Trophoblast cell (in vitro differentiated cells and primary cell): ENCODE measurements around the gene NPIPA5.
"Not testable (repeated sequence)": the region's sequence is repeated elsewhere in the genome, so short reads cannot be mapped to it uniquely, and the experiment has no call there.

Experiments used
- DNase-seq, 2 donors: peaks; one replicate each; pipeline ENCODE4 v3.0.0-alpha.2; 2016
- H2AFZ ChIP-seq: 2 replicates; pipeline ENCODE4 v1.6.1; 2013; ENCODE audit warnings: low read length, moderate library complexity, mild to moderate bottlenecking; ENCODE audit not compliant: insufficient read depth, poor library complexity
- H2AK5ac ChIP-seq: 2 replicates; pipeline ENCODE4 v1.6.1; 2013; ENCODE audit warnings: mild to moderate bottlenecking, low read length
- H2BK120ac ChIP-seq: 2 replicates; pipeline ENCODE4 v1.6.1; 2013; ENCODE audit warnings: low read length, mild to moderate bottlenecking, moderate library complexity; ENCODE audit not compliant: insufficient read depth, poor library complexity
- H2BK12ac ChIP-seq: 2 replicates; pipeline ENCODE4 v1.6.1; 2013; ENCODE audit warnings: mild to moderate bottlenecking, low read length, moderate library complexity
- H2BK5ac ChIP-seq: 2 replicates; pipeline ENCODE4 v1.6.1; 2013; ENCODE audit warnings: low read length, low read depth, moderate library complexity, mild to moderate bottlenecking; ENCODE audit not compliant: poor library complexity
- H3K14ac ChIP-seq: 2 replicates; pipeline ENCODE4 v1.6.1; 2013; ENCODE audit warnings: mild to moderate bottlenecking, low read length
- H3K18ac ChIP-seq: 2 replicates; pipeline ENCODE4 v1.6.1; 2013; ENCODE audit warnings: mild to moderate bottlenecking, low read length
- H3K23ac ChIP-seq: 2 replicates; pipeline ENCODE4 v1.6.1; 2013; ENCODE audit warnings: low read length
- H3K27ac ChIP-seq: 2 replicates; pipeline ENCODE4 v1.5.1; 2013; ENCODE audit warnings: low read depth, mild to moderate bottlenecking, inconsistent platforms, low read length, moderate library complexity
- H3K27me3 ChIP-seq: 2 replicates; pipeline ENCODE4 v1.6.1; 2013; ENCODE audit warnings: inconsistent platforms, mild to moderate bottlenecking, low read length, moderate library complexity; ENCODE audit not compliant: insufficient read depth
- H3K36me3 ChIP-seq, 2 experiments: 1 replicate in 1 of 2; 2 replicates in 1 of 2; pipeline ENCODE4 v1.6.1; 2013; ENCODE audit warnings: low read length in 2 of 2, mild to moderate bottlenecking in 2 of 2, moderate library complexity in 1 of 2; ENCODE audit not compliant: insufficient read depth in 2 of 2, control insufficient read depth in 1 of 2
- H3K4ac ChIP-seq: 2 replicates; pipeline ENCODE4 v1.6.1; 2013; ENCODE audit warnings: low read depth, mild to moderate bottlenecking, low read length, moderate library complexity
- H3K4me1 ChIP-seq, 2 experiments: 1 replicate in 1 of 2; 2 replicates in 1 of 2; pipeline ENCODE4 v1.6.1; 2013; ENCODE audit warnings: low read length in 2 of 2, mild to moderate bottlenecking in 2 of 2, moderate library complexity in 1 of 2; ENCODE audit not compliant: insufficient read depth in 2 of 2, control insufficient read depth in 1 of 2
- H3K4me2 ChIP-seq: 2 replicates; pipeline ENCODE4 v1.6.1; 2013; ENCODE audit warnings: inconsistent platforms, mild to moderate bottlenecking, low read length, moderate library complexity
- H3K4me3 ChIP-seq: 2 replicates; pipeline ENCODE4 v1.5.1; 2013; ENCODE audit warnings: mild to moderate bottlenecking, low read depth, low read length, inconsistent platforms
- H3K79me1 ChIP-seq: one replicate; pipeline ENCODE4 v1.6.1; 2013; ENCODE audit warnings: low read length
- H3K79me2 ChIP-seq: 2 replicates; pipeline ENCODE4 v1.6.1; 2013; ENCODE audit warnings: low read length, mild to moderate bottlenecking; ENCODE audit not compliant: control insufficient read depth, insufficient read depth, poor library complexity
- H3K9ac ChIP-seq: 2 replicates; pipeline ENCODE4 v1.6.1; 2013; ENCODE audit warnings: mild to moderate bottlenecking, low read length
- H3K9me3 ChIP-seq: 2 replicates; pipeline ENCODE4 v1.6.1; 2013; ENCODE audit warnings: low read depth, mild to moderate bottlenecking, control low read depth, inconsistent platforms, low read length; ENCODE audit not compliant: insufficient read depth
- H4K12ac ChIP-seq: 2 replicates; pipeline ENCODE4 v1.6.1; 2013; ENCODE audit warnings: low read depth, mild to moderate bottlenecking, low read length, moderate library complexity
- H4K8ac ChIP-seq: 2 replicates; pipeline ENCODE4 v1.6.1; 2013; ENCODE audit warnings: low read depth, mild to moderate bottlenecking, low read length, moderate library complexity
- H4K91ac ChIP-seq: one replicate; pipeline ENCODE4 v1.6.1; 2013; ENCODE audit warnings: low read depth, mild to moderate bottlenecking, low read length, moderate library complexity
- WGBS: extraction: QIAGEN DNeasy Blood & Tissue Kit; methylation state at CpG from one replicate; pipeline ENCODE4 v1.1.7; 2013; ENCODE audit warnings: missing lambda C conversion rate; ENCODE audit not compliant: insufficient read length, insufficient coverage; ENCODE audit errors: extremely low coverage; 5-methylcytosine and 5-hydroxymethylcytosine counted together

Gene NPIPA5

DNA sequence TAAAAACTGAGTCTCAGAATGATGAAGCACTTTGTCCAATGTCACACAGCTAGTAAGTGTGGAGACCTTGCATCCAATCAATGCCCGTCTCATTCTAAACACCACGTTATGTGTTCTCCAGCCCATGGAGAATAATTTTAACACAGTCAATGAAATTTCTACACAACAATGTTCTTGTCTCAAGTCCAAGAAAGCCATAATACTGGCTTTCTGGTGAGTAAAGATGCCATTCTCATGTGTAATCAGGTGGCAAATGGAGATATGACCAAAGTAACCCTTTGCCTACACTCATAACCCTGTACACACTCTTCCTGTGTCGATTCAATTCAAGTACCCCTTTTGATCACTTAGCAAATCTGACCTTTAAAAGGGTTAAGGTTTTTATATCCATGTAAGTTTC is 4.7 kb upstream of the NPIPA5 start:
- not testable (repeated sequence) for H3K79me1 ChIP-seq
- DNase-seq: peak in 1 of 2 donors; percentile 2

DNA sequence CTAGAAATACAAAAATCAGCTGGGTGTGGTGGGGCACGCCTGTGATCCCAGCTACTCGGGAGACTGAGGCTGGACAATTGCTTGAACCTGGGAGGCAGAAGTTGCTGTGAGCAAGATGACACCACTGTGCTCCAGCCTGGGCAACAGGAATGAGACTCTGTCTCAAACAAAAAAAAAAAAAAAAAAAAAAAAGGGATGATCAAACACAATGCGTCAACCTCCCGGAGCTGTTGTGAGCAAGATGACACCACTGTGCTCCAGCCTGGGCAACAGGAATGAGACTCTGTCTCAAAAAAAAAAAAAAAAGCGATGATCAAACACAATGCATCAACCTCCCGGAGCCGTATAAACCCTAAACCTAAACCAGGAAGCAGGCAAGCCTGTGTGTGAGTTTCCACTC is 20.6 kb downstream of the NPIPA5 start:
- not testable (repeated sequence) for H3K9ac ChIP-seq, H3K27ac ChIP-seq, H3K14ac ChIP-seq, H2BK120ac ChIP-seq, H3K27me3 ChIP-seq, H3K9me3 ChIP-seq, H3K4me2 ChIP-seq, H2AFZ ChIP-seq, H3K4ac ChIP-seq, H3K79me1 ChIP-seq, H4K8ac ChIP-seq, H3K23ac ChIP-seq, H4K91ac ChIP-seq, H3K79me2 ChIP-seq, H3K36me3 ChIP-seq, DNase-seq, H2BK5ac ChIP-seq, H3K4me1 ChIP-seq, H4K12ac ChIP-seq, H3K18ac ChIP-seq, H2BK12ac ChIP-seq, H3K4me3 ChIP-seq, H2AK5ac ChIP-seq
- WGBS: no CpG with 5 or more reads among the region's 7 CpGs

More for the DNA sequence above, 4.7 kb upstream of the NPIPA5 start:
- not testable (repeated sequence) for H2BK5ac ChIP-seq, H3K27ac ChIP-seq, H4K8ac ChIP-seq, H4K91ac ChIP-seq, H3K79me2 ChIP-seq, H3K4me1 ChIP-seq, H2BK12ac ChIP-seq, H3K4me3 ChIP-seq, H3K4ac ChIP-seq, H3K14ac ChIP-seq, H3K9ac ChIP-seq, H3K4me2 ChIP-seq, H2BK120ac ChIP-seq, H3K27me3 ChIP-seq, H2AK5ac ChIP-seq, H3K9me3 ChIP-seq, H3K23ac ChIP-seq, H3K36me3 ChIP-seq, H3K18ac ChIP-seq, H4K12ac ChIP-seq, H2AFZ ChIP-seq
- WGBS: no CpG with 5 or more reads among the region's 3 CpGs

DNA sequence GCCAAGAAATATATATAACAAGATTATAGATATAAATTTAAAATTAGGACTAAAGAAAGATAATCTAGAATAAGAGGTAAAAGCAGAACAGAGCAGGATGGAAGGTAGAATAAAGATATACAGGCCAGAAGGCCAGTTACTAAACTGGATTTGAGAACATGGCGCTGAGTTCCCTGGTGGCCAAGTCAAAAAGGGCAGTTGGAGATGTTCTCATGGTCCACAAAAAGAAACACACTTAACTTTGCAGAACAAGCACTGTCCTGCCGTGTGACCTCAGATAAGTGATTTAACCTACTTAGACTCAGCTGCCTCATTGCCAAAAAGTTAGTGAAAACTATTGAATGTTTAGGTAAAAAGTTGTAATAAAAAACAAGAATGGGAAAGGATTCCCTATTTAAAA is 23.2 kb downstream of the NPIPA5 start:
- DNase-seq, H3K14ac ChIP-seq, H3K18ac ChIP-seq, H3K36me3 ChIP-seq, H2BK5ac ChIP-seq, H3K27me3 ChIP-seq, H2AFZ ChIP-seq, H4K8ac ChIP-seq, H3K27ac ChIP-seq, H3K9me3 ChIP-seq, H3K4me1 ChIP-seq, H2BK12ac ChIP-seq, H4K91ac ChIP-seq, H3K4ac ChIP-seq, H3K79me1 ChIP-seq, H3K4me2 ChIP-seq, H4K12ac ChIP-seq, H3K79me2 ChIP-seq, H3K23ac ChIP-seq, H3K4me3 ChIP-seq, H2BK120ac ChIP-seq, H3K9ac ChIP-seq, H2AK5ac ChIP-seq: not testable (repeated sequence)
- no CpG with 5 or more reads among the region's 2 CpGs for WGBS

DNA sequence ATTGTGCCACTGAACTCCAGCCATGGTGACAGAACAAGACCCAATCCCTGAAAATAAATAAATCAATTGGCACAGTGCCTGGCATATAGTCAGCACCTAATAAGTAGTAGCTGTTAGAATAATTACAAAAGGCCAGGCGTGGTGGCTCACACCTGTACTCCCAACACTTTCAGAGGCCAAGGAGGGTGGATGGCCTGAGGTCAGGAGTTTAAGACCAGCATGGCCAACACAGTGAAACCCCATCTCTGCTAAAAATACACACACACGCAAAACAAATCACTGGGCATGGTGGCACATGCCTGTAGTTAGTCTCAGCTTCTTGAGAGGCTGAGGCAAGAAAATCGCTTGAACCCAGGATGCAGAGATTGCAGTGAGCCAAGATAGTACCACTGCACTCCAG is 25.2 kb downstream of the NPIPA5 start:
- H2BK5ac ChIP-seq, H3K4me3 ChIP-seq, H3K18ac ChIP-seq, H2AK5ac ChIP-seq, H3K14ac ChIP-seq, H4K91ac ChIP-seq, H2AFZ ChIP-seq, H3K79me2 ChIP-seq, H3K36me3 ChIP-seq, H3K23ac ChIP-seq, H3K9me3 ChIP-seq, H2BK12ac ChIP-seq, H3K9ac ChIP-seq, H4K8ac ChIP-seq, H3K4ac ChIP-seq, H3K79me1 ChIP-seq, DNase-seq, H4K12ac ChIP-seq, H3K4me2 ChIP-seq, H3K27ac ChIP-seq, H3K4me1 ChIP-seq, H2BK120ac ChIP-seq, H3K27me3 ChIP-seq: not testable (repeated sequence)
- no CpG with 5 or more reads among the region's 3 CpGs for WGBS
